HG02938 (cell line): ENCODE results near the gene CDK11A.

Source experiments
- ATAC-seq: cut with Tn5 transposase; IDR thresholded peaks from one replicate; pipeline ENCODE4 v1.9.1; 2021; ENCODE audit warnings: mild to moderate bottlenecking, moderate library complexity; ENCODE audit not compliant: unreplicated experiment

Gene CDK11A

GRCh38 chr1:1724035-1724864, at the start of gene CDK11A:
TSS of gene CDK11A (minus strand) at chr1:1724357. CDS start at chr1:1722818, 1,539 bp downstream.
- peak; percentile 93 for ATAC-seq

- no peak for ATAC-seq
Observed at GRCh38 chr1:1773874-1774273, 49.7 kb upstream of the CDK11A start.

GRCh38 chr1:1771096-1771495, 46.9 kb upstream of the CDK11A start:
- ATAC-seq = no peak

GRCh38 chr1:1770102-1770501, 45.9 kb upstream of the CDK11A start:
- ATAC-seq = no peak

GRCh38 chr1:1768249-1768992, 44.3 kb upstream of the CDK11A start:
- no peak for ATAC-seq

GRCh38 chr1:1764876-1765470, 40.8 kb upstream of the CDK11A start:
- no peak for ATAC-seq

GRCh38 chr1:1763657-1764621, 39.8 kb upstream of the CDK11A start:
- no peak for ATAC-seq

GRCh38 chr1:1761504-1762376, 37.6 kb upstream of the CDK11A start:
- ATAC-seq = no peak

GRCh38 chr1:1760715-1761114, 36.6 kb upstream of the CDK11A start:
- no peak for ATAC-seq

GRCh38 chr1:1760345-1760650, 36.1 kb upstream of the CDK11A start:
- no peak for ATAC-seq

GRCh38 chr1:1759456-1760344, 35.5 kb upstream of the CDK11A start:
- no peak for ATAC-seq

- no peak for ATAC-seq
Observed at GRCh38 chr1:1758692-1759455, 34.7 kb upstream of the CDK11A start.

- no peak for ATAC-seq
Observed at GRCh38 chr1:1758059-1758621, 34.0 kb upstream of the CDK11A start.

- no peak for ATAC-seq
Observed at GRCh38 chr1:1757422-1758058, 33.4 kb upstream of the CDK11A start.

GRCh38 chr1:1756661-1757421, 32.7 kb upstream of the CDK11A start:
- ATAC-seq = no peak

- ATAC-seq = no peak
Observed at GRCh38 chr1:1755852-1756251, 31.7 kb upstream of the CDK11A start.

GRCh38 chr1:1755426-1755825, 31.3 kb upstream of the CDK11A start:
- no peak for ATAC-seq
